HEK293 (cell line): Measurements from ENCODE around the gene RAB24.

Experiments
- CTCF ChIA-PET: fragments of 350-600 bp; formaldehyde crosslinking; extraction: SDS; loops from one replicate; lab custom pipeline; 2021; ENCODE audit warnings: antibody characterized with exemption; lab: Yijun Ruan, JAX
- POLR2A ChIA-PET: fragments of 300-600 bp; formaldehyde crosslinking; extraction: SDS; loops from one replicate; lab custom pipeline; 2020; ENCODE audit warnings: antibody characterized with exemption, inconsistent platforms; lab: Yijun Ruan, JAX
- H3K27ac ChIP-seq: fragments of 200-500 bp; sonication (Bioruptor generic); 2 replicates; pipeline ENCODE4 v1.5.1; 2014; ENCODE audit warnings: low read depth, low read length, control low read depth, inconsistent platforms; ENCODE audit errors: extremely low read depth
- H3K36me3 ChIP-seq, 2 experiments: fragments of 200-500 bp in 1 of 2; sonication (Bioruptor generic) in 1 of 2; 1 replicate in 1 of 2; 2 replicates in 1 of 2; pipeline ENCODE4 v1.5.1; 2014 to 2017; ENCODE audit warnings: inconsistent platforms in 2 of 2, low read length in 2 of 2; ENCODE audit not compliant: control insufficient read depth in 2 of 2, insufficient read depth in 1 of 2
- H3K4me1 ChIP-seq: fragments of 200-500 bp; sonication (Bioruptor generic); 2 replicates; pipeline ENCODE4 v1.5.1; 2014; ENCODE audit warnings: mild to moderate bottlenecking, low read length, inconsistent platforms; ENCODE audit not compliant: control insufficient read depth, insufficient read depth
- H3K4me3 ChIP-seq: 2 replicates; pipeline ENCODE4 v1.5.1; 2011; ENCODE audit warnings: low read depth, mild to moderate bottlenecking, control low read depth, low read length, moderate library complexity
- H3K9me3 ChIP-seq: fragments of 200-500 bp; sonication (Bioruptor generic); 2 replicates; pipeline ENCODE4 v1.5.1; 2014; ENCODE audit warnings: low read depth, low read length, inconsistent platforms; ENCODE audit not compliant: control insufficient read depth, insufficient read depth
- PRDM1 ChIP-seq: fragments of 450-650 bp; formaldehyde crosslinking; IDR thresholded peaks from 2 replicates; pipeline ENCODE4; 2016; ENCODE audit warnings: missing biosample characterization, missing genetic modification characterization
- RBAK ChIP-seq: fragments of 450-650 bp; formaldehyde crosslinking; IDR thresholded peaks from 2 replicates; pipeline ENCODE4 v1.5.1; 2016; ENCODE audit warnings: missing biosample characterization, missing genetic modification characterization
- SCRT2 ChIP-seq: fragments of 450-650 bp; formaldehyde crosslinking; IDR thresholded peaks from 2 replicates; pipeline ENCODE4 v1.5.1; 2016; ENCODE audit warnings: missing biosample characterization, missing genetic modification characterization
- WT1 ChIP-seq: fragments of 450-650 bp; formaldehyde crosslinking; IDR thresholded peaks from 2 replicates; pipeline ENCODE4 v1.5.1; 2016; ENCODE audit warnings: missing biosample characterization, missing genetic modification characterization
- ZBTB7A ChIP-seq: fragments of 450-650 bp; formaldehyde crosslinking; IDR thresholded peaks from 2 replicates; pipeline ENCODE4 v1.5.1; 2016; ENCODE audit warnings: low read depth, missing biosample characterization, missing genetic modification characterization
- ZBTB8A ChIP-seq: fragments of 450-650 bp; formaldehyde crosslinking; IDR thresholded peaks from 2 replicates; pipeline ENCODE4 v1.5.1; 2016; ENCODE audit warnings: missing biosample characterization, missing genetic modification characterization
- ZEB2 ChIP-seq: fragments of 450-650 bp; formaldehyde crosslinking; IDR thresholded peaks from 2 replicates; pipeline ENCODE4 v1.5.1; 2016; ENCODE audit warnings: missing biosample characterization, missing genetic modification characterization
- ZNF112 ChIP-seq: fragments of 450-650 bp; formaldehyde crosslinking; IDR thresholded peaks from 2 replicates; pipeline ENCODE4 v1.5.0; 2017; ENCODE audit warnings: missing biosample characterization, missing genetic modification characterization
- ZNF341 ChIP-seq: fragments of 450-650 bp; formaldehyde crosslinking; IDR thresholded peaks from 2 replicates; pipeline ENCODE4; 2016; ENCODE audit warnings: low read depth, missing biosample characterization, missing genetic modification characterization
- ZNF513 ChIP-seq: fragments of 450-650 bp; IDR thresholded peaks from 2 replicates; pipeline ENCODE4 v1.5.1; 2018; ENCODE audit warnings: missing biosample characterization, missing genetic modification characterization
- ZNF518A ChIP-seq: fragments of 450-650 bp; formaldehyde crosslinking; conservative IDR thresholded peaks from 2 replicates; pipeline ENCODE4 v1.5.1; 2016; ENCODE audit warnings: low read depth, missing biosample characterization, missing genetic modification characterization
- ZNF585B ChIP-seq: fragments of 450-650 bp; formaldehyde crosslinking; IDR thresholded peaks from 2 replicates; pipeline ENCODE4 v1.5.1; 2016; ENCODE audit warnings: missing biosample characterization, missing genetic modification characterization
- ZNF629 ChIP-seq: fragments of 450-650 bp; formaldehyde crosslinking; IDR thresholded peaks from 2 replicates; pipeline ENCODE4 v1.5.1; 2017; ENCODE audit warnings: missing biosample characterization, missing genetic modification characterization
- ZNF658 ChIP-seq: fragments of 450-650 bp; formaldehyde crosslinking; IDR thresholded peaks from 2 replicates; pipeline ENCODE4; 2016; ENCODE audit warnings: missing biosample characterization, missing genetic modification characterization
- ZNF692 ChIP-seq: fragments of 450-650 bp; formaldehyde crosslinking; IDR thresholded peaks from 2 replicates; pipeline ENCODE4 v1.5.1; 2016; ENCODE audit warnings: missing biosample characterization, missing genetic modification characterization
- ZSCAN5A ChIP-seq: fragments of 450-650 bp; formaldehyde crosslinking; IDR thresholded peaks from 2 replicates; pipeline ENCODE4 v1.5.1; 2016; ENCODE audit warnings: missing biosample characterization, missing genetic modification characterization
- TF ChIP-seq, protein P1 (sequence below): fragments of 450-650 bp; formaldehyde crosslinking; IDR thresholded peaks from 2 replicates; pipeline ENCODE4 v1.5.1; 2016; ENCODE audit warnings: missing biosample characterization, missing genetic modification characterization, low read depth
- TF ChIP-seq, protein P2 (sequence below): fragments of 450-650 bp; formaldehyde crosslinking; IDR thresholded peaks from 2 replicates; pipeline ENCODE4; 2016; ENCODE audit warnings: missing biosample characterization, missing genetic modification characterization
- TF ChIP-seq, protein P3 (sequence below): fragments of 450-650 bp; IDR thresholded peaks from 2 replicates; pipeline ENCODE4 v1.5.1; 2018; ENCODE audit warnings: missing biosample characterization, mild to moderate bottlenecking, missing genetic modification characterization
- TF ChIP-seq, protein P4 (sequence below): fragments of 450-650 bp; formaldehyde crosslinking; IDR thresholded peaks from 2 replicates; pipeline ENCODE4 v1.5.1; 2016; ENCODE audit warnings: missing biosample characterization, missing genetic modification characterization

RAB24 gene

DNA sequence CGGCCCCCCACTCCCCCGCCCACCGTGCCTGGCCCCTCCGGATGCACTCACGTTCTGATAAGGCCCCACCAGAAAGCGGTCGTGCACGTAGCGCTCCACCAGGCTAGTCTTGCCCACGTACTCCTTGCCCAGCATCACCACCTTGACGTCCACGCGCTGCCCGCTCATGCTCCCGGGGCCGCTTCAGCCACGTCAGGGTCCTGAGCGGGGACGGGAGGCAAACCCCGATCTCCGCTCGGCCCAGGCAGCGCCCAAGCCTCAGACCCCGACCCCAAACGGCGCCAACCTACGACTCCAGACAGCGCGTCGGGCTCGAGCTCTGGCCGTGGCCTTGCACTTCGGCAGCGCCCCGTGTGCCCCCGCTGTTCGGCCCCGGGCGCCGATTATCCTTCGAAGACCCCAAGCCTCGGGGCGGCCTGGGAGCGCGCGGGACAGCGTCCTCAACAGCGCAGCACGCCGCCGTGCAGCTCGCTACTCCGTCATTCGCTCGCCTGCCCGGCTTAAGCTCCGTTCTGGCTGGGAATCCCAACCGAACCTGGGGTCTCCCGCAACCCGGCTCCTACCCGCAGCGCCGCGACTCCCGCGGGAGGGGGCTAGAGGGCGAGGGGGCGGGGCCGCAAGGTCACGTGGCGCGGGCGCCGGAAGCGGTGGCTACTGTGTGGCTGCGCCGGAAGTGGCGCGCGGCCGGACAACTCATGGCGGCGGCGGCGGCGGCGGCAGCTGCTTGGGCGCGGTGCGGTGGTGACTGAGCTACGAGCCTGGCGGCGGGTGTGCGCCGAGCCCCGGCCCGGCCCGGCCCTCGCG, at the start of gene RAB24, which contains the start of gene PRELID1:
TSS of gene RAB24 (minus strand) at position 599 of the 804 bp plus-strand sequence. CDS start at position 168, 431 bp downstream.
TSS of gene PRELID1 (plus strand) at position 679 of the 804 bp plus-strand sequence. CDS start 187 bp downstream, outside the sequence.
- H3K4me3 ChIP-seq: peak within 1 kb of the TSS; percentile 90
- H3K36me3 ChIP-seq: peaks cover 4 to 68% of the 10 kb centered on the region in 2 experiments; a peak in 2 of 3 replicates
- H3K27ac ChIP-seq: peak within 1 kb of the TSS; percentile 80
- H3K9me3 ChIP-seq: no peaks in the 10 kb centered on the region
- POLR2A ChIA-PET: interaction anchor here (1.0 to 1.2 kb wide), 2 partner anchors 9 to 16 kb away, joined by 3 to 11 read pairs; partner anchors contain the start of gene MXD3
- peaks cover 9% of the 10 kb centered on the region for H3K4me1 ChIP-seq
- CTCF ChIA-PET: interaction anchor here (0.6 to 1.6 kb wide), 3 partner anchors 14 to 192 kb away, joined by 3 to 4 read pairs (median 3); no protein-coding TSS in a partner anchor
- no peak for TF ChIP-seq WT1 (tag by site-specific recombination)
- TF ChIP-seq, protein P1, sequence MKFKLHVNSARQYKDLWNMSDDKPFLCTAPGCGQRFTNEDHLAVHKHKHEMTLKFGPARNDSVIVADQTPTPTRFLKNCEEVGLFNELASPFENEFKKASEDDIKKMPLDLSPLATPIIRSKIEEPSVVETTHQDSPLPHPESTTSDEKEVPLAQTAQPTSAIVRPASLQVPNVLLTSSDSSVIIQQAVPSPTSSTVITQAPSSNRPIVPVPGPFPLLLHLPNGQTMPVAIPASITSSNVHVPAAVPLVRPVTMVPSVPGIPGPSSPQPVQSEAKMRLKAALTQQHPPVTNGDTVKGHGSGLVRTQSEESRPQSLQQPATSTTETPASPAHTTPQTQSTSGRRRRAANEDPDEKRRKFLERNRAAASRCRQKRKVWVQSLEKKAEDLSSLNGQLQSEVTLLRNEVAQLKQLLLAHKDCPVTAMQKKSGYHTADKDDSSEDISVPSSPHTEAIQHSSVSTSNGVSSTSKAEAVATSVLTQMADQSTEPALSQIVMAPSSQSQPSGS (tag by site-specific recombination): no peak
- peak; percentile 67 for TF ChIP-seq ZNF341 (tag by site-specific recombination)
- peak; percentile 58; the same call in 1 of the 2 replicates for TF ChIP-seq ZBTB8A (tag by site-specific recombination)
- TF ChIP-seq ZNF629 (tag by site-specific recombination): 0 out of 2 replicates have a peak, but pooled peaks have one; percentile 47
- no peak for TF ChIP-seq ZNF513 (tag by site-specific recombination)
- peak; percentile 66; the same call in 1 of the 2 replicates for TF ChIP-seq ZNF692
- TF ChIP-seq ZNF658 (tag by site-specific recombination): no peak
- 0 out of 2 replicates have a peak, but pooled peaks have one; percentile 69 for TF ChIP-seq ZSCAN5A (tag by site-specific recombination)
- TF ChIP-seq, protein P2, sequence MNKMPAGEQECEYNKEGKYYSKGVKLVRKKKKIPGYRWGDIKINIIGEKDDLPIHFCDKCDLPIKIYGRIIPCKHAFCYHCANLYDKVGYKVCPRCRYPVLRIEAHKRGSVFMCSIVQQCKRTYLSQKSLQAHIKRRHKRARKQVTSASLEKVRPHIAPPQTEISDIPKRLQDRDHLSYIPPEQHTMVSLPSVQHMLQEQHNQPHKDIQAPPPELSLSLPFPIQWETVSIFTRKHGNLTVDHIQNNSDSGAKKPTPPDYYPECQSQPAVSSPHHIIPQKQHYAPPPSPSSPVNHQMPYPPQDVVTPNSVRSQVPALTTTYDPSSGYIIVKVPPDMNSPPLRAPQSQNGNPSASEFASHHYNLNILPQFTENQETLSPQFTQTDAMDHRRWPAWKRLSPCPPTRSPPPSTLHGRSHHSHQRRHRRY (tag by site-specific recombination): no peak
- TF ChIP-seq, protein P3, sequence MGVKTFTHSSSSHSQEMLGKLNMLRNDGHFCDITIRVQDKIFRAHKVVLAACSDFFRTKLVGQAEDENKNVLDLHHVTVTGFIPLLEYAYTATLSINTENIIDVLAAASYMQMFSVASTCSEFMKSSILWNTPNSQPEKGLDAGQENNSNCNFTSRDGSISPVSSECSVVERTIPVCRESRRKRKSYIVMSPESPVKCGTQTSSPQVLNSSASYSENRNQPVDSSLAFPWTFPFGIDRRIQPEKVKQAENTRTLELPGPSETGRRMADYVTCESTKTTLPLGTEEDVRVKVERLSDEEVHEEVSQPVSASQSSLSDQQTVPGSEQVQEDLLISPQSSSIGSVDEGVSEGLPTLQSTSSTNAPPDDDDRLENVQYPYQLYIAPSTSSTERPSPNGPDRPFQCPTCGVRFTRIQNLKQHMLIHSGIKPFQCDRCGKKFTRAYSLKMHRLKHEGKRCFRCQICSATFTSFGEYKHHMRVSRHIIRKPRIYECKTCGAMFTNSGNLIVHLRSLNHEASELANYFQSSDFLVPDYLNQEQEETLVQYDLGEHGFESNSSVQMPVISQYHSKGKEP (tag by site-specific recombination): no peak
- TF ChIP-seq ZEB2 (tag by site-specific recombination): peak; percentile 62; the same call in 1 of the 2 replicates
- TF ChIP-seq, protein P4, sequence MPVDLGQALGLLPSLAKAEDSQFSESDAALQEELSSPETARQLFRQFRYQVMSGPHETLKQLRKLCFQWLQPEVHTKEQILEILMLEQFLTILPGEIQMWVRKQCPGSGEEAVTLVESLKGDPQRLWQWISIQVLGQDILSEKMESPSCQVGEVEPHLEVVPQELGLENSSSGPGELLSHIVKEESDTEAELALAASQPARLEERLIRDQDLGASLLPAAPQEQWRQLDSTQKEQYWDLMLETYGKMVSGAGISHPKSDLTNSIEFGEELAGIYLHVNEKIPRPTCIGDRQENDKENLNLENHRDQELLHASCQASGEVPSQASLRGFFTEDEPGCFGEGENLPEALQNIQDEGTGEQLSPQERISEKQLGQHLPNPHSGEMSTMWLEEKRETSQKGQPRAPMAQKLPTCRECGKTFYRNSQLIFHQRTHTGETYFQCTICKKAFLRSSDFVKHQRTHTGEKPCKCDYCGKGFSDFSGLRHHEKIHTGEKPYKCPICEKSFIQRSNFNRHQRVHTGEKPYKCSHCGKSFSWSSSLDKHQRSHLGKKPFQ: no peak
- TF ChIP-seq ZNF518A: no peak
- TF ChIP-seq PRDM1: no peak
- TF ChIP-seq ZNF112: no peak
- TF ChIP-seq SCRT2 (tag by site-specific recombination): no peak
- no peak for TF ChIP-seq RBAK (tag by site-specific recombination)
- peak; percentile 95 for TF ChIP-seq ZBTB7A (tag by site-specific recombination)
- TF ChIP-seq ZNF585B (tag by site-specific recombination): no peak
